ENCODE data around the gene DNASE1L1. TPM values are rescaled to one million over a fixed set of nuclear protein-coding genes. Genes with fewer than 3 reads are reported as not detected.
A peak's percentile ranks its signal among the peaks of the same experiment; 100 is the strongest.

The DNASE1L1 gene
- total RNA-seq, 4 donors from 2014 or later: 14.6 to 30.7 (median 21.2) TPM

GRCh38 chrX:154367474-154368308 is 41.4 kb downstream of the DNASE1L1 start:
- peaks cover 41% of the 10 kb centered on the region for H3K4me1 ChIP-seq
- 88% methylated on average over 19 of the region's 31 CpGs for WGBS
- no peaks in the 10 kb centered on the region for H3K27me3 ChIP-seq
- H3K27ac ChIP-seq: peak overlapping the region; percentile 90
- no peaks in the 10 kb centered on the region for H3K9me3 ChIP-seq
- peak overlapping the region; percentile 67 for H3K4me3 ChIP-seq
- H3K36me3 ChIP-seq: peaks cover 42% of the 10 kb centered on the region
- no peak for TF ChIP-seq POLR2AphosphoS5 (IDR thresholded peaks at IDR 0.05)
- no peak for DNase-seq (ENCODE audit: low spot score in 2 of 2)

GRCh38 chrX:154366666-154367055 is 42.4 kb downstream of the DNASE1L1 start:
- DNase-seq (ENCODE audit: low spot score in 2 of 2): no peak
- peaks cover 31% of the 10 kb centered on the region for H3K4me1 ChIP-seq
- H3K27me3 ChIP-seq: no peaks in the 10 kb centered on the region
- H3K27ac ChIP-seq: peak overlapping the region; percentile 90
- TF ChIP-seq CTCF (IDR thresholded peaks at IDR 0.05) (no peak), POLR2AphosphoS5 (IDR thresholded peaks at IDR 0.05) (peak in 1 of 3 donors; percentile 18)
- H3K9me3 ChIP-seq: no peaks in the 10 kb centered on the region
- peak overlapping the region; percentile 5 for H3K4me3 ChIP-seq
- H3K36me3 ChIP-seq: peaks cover 53% of the 10 kb centered on the region
- WGBS: 83% methylated on average over 9 of the region's 11 CpGs

DNA sequence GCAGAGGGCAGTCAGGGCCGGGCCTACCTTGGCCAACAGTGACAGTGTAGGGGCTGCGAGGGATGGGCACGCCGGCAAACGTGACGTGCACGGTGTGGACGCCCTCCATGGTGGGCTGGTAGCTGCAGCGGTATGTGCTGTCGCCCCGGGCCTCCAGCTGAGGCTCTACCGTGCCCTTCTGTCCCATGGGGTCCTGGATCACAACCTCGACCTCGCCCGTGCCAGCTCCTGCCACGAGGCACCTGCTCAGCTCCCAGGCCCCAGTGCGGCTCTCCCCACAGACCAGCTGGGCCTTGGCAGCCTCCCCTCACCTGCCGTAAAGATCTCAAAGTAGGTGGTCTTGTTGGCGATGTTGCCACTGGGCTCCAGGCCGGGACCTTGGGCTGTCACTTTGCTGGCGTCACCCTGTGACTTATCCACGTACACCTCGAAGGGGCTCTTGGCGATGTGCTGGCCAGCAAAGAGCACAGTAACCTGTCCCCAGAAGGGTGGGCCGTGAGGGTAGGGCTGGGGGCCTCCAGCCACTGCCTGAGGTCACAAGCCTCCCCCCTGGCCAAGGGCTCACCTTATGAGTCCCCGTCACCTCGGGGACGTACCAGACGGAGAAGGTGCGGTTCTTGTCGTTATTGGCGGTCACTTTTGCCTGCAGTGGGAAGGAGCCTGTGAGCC is 42.9 kb downstream of the DNASE1L1 start:
- no peaks in the 10 kb centered on the region for H3K9me3 ChIP-seq
- H3K4me3 ChIP-seq: no peak overlapping the region
- TF ChIP-seq POLR2A (IDR thresholded peaks at IDR 0.05) (no peak), CTCF (IDR thresholded peaks at IDR 0.05) (no peak), EP300 (IDR thresholded peaks at IDR 0.05) (no peak), POLR2AphosphoS5 (IDR thresholded peaks at IDR 0.05) (no peak)
- peaks cover 28% of the 10 kb centered on the region for H3K4me1 ChIP-seq
- no peak overlapping the region for H3K27ac ChIP-seq
- H3K36me3 ChIP-seq: peaks cover 58% of the 10 kb centered on the region
- no peaks in the 10 kb centered on the region for H3K27me3 ChIP-seq
- DNase-seq (ENCODE audit: low spot score in 2 of 2): no peak
- WGBS: 90% methylated on average over 12 of the region's 32 CpGs

GRCh38 chrX:154365052-154365600 is 43.9 kb downstream of the DNASE1L1 start:
- peaks cover 28% of the 10 kb centered on the region for H3K4me1 ChIP-seq
- H3K27ac ChIP-seq: no peak overlapping the region
- TF ChIP-seq POLR2A (IDR thresholded peaks at IDR 0.05) (no peak), POLR2AphosphoS5 (IDR thresholded peaks at IDR 0.05) (no peak), EP300 (IDR thresholded peaks at IDR 0.05) (no peak), CTCF (IDR thresholded peaks at IDR 0.05) (no peak)
- H3K4me3 ChIP-seq: no peak overlapping the region
- H3K27me3 ChIP-seq: no peaks in the 10 kb centered on the region
- WGBS: 89% methylated on average over 10 of the region's 20 CpGs
- no peaks in the 10 kb centered on the region for H3K9me3 ChIP-seq
- H3K36me3 ChIP-seq: peaks cover 64% of the 10 kb centered on the region
- DNase-seq (ENCODE audit: low spot score in 2 of 2): no peak

- Histone ChIP-seq H3K27ac (no peak overlapping the region), H3K9me3 (no peaks in the 10 kb centered on the region), H3K36me3 (peaks cover 77% of the 10 kb centered on the region), H3K4me3 (no peak overlapping the region), H3K27me3 (no peaks in the 10 kb centered on the region), H3K4me1 (peaks cover 27% of the 10 kb centered on the region)
- DNase-seq (ENCODE audit: low spot score in 2 of 2): no peak
- WGBS: 88% methylated on average over 12 of the region's 20 CpGs
- TF ChIP-seq EP300 (IDR thresholded peaks at IDR 0.05) (no peak), POLR2AphosphoS5 (IDR thresholded peaks at IDR 0.05) (no peak), POLR2A (IDR thresholded peaks at IDR 0.05) (no peak), CTCF (IDR thresholded peaks at IDR 0.05) (no peak)
These were observed 45.2 kb downstream of the DNASE1L1 start for GRCh38 chrX:154363706-154364439.

All from suprapubic skin (tissue), 4 donors.